ENCODE measurements around the gene CEACAM16.

DNA sequence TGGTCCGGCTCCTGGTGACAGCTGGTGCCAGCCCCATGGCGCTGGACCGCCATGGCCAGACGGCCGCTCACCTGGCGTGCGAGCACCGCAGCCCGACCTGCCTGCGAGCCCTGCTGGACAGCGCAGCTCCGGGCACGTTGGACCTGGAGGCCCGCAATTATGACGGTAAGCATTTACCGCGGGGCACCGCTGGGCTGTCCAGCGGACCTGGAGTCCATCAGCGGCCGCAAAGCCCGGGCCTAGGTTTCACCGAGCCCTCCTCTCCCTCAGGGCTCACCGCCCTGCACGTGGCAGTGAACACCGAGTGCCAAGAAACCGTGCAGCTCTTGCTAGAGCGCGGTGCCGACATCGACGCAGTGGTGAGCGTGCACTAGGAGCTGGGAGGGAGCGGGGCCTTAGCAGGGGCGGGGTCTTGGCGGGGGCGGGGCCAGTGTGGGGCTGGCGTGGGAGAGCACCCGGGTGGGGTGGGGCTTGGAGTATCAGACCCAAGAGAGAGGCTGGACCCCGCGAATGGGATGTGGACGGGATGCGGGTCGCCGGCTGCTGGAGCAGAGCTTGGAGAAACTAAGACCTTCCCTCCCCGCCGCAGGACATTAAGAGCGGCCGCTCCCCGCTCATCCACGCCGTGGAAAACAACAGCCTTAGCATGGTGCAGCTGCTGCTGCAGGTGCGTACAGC, 58.2 kb downstream of the CEACAM16 start:
- TF ChIP-seq POLR2A (IDR thresholded peaks at IDR 0.05), result no peak
- TF ChIP-seq, protein P1, sequence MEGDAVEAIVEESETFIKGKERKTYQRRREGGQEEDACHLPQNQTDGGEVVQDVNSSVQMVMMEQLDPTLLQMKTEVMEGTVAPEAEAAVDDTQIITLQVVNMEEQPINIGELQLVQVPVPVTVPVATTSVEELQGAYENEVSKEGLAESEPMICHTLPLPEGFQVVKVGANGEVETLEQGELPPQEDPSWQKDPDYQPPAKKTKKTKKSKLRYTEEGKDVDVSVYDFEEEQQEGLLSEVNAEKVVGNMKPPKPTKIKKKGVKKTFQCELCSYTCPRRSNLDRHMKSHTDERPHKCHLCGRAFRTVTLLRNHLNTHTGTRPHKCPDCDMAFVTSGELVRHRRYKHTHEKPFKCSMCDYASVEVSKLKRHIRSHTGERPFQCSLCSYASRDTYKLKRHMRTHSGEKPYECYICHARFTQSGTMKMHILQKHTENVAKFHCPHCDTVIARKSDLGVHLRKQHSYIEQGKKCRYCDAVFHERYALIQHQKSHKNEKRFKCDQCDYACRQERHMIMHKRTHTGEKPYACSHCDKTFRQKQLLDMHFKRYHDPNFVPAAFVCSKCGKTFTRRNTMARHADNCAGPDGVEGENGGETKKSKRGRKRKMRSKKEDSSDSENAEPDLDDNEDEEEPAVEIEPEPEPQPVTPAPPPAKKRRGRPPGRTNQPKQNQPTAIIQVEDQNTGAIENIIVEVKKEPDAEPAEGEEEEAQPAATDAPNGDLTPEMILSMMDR (IDR thresholded peaks at IDR 0.05), result no peak
